Daoy (cell line): ENCODE data around the gene SEPSECS. TPM values are rescaled to one million over a fixed set of nuclear protein-coding genes. Genes with fewer than 3 reads are reported as not detected.
"Not testable (repeated sequence)": the region's sequence is repeated elsewhere in the genome, so short reads cannot be mapped to it uniquely, and the experiment has no call there.

Experiments
- DNase-seq: peaks from one replicate; pipeline ENCODE4 v3.0.0-alpha.2; 2015; ENCODE audit warnings: low read depth
- total RNA-seq: library from RNA; depleted of rRNA; stranded (reverse); fragments of >200 nt; shearing (Covaris generic); gene quantifications from 2 replicates; pipeline ENCODE4 v1.2.3, GENCODE V29; 2014; rRNA removed

The SEPSECS gene
- total RNA-seq, 1 experiment from 2014 or later, result 7.4 TPM

DNA sequence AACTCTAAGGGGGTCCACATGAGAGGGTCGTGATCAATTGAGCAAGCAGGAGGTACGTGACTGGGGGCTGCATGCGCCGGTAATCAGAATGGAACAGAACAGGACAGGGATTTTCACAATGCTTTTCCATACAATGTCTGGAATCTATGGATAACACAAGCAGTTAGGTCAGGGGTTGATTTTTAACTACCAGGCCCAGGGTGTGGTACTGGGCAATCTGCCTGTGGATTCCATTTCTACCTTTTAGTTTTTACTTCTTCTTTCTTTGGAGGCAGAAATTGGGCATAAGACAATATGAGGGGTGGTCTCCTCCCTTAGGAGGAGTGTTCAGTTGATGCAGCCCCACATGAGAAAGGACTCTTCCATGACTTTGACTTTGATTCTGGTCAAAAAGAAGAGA is 76.8 kb downstream of the SEPSECS start:
- not testable (repeated sequence) for DNase-seq

GRCh38 chr4:25081866-25082471 is 78.3 kb downstream of the SEPSECS start:
- no peak for DNase-seq

- no peak for DNase-seq
These were observed 79.7 kb downstream of the SEPSECS start for GRCh38 chr4:25080571-25080970.

DNA sequence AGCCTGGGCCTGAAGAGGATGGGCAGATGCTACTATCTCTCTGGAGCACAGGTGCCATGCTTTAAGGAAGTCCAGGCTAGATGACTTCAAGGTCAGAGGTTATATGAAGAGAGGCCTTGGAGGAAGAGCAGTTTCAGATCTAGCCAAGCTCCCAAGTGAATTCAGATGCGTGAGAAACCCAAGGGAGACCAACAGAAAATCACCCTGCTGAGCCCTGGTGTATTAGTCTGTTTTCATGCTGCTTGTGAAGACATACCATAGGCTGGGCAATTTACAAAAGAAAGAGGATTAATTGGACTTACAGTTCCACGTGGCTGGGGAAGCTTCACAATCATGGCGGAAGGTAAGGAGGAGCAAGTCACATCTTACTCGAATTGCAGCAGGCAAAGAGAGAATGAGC is 81.7 kb downstream of the SEPSECS start:
- DNase-seq, result no peak

DNA sequence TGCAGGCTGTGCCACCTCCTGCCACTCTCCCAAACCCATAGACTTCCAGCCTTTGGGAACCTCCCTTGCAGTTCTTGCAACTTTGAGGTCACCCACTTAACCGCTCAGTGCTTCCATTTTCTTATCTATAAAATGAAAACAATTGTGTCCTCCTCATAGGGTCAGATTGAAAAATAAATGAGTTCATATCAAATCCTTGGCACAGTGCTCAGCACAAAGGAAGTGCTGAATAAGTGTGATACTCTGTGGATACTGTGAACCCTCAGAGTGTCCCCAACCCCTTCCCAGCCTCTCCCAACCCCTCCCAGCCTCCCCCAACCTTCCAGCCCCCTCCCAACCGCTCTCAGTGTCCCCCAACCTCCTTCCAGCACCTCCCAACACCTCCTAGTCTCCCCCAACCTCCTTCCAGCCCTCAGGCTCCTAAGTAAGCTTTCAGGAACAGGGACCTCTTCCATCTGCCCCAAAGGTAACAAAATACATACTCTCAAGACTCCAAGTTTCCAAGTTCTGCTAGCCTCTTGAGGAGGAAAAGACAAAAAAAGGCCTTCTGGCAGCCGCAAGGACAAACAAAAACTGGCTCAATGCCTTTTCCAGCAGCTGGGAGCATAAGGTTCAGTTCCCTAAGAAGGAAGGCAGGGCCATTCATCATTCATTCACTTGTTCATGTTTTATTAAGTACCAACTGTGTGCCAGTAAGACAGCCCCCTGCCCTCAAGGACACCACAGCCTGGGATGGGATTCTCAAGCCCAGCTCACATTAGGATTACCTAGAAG is 83.4 kb downstream of the SEPSECS start:
- no peak for DNase-seq

DNA sequence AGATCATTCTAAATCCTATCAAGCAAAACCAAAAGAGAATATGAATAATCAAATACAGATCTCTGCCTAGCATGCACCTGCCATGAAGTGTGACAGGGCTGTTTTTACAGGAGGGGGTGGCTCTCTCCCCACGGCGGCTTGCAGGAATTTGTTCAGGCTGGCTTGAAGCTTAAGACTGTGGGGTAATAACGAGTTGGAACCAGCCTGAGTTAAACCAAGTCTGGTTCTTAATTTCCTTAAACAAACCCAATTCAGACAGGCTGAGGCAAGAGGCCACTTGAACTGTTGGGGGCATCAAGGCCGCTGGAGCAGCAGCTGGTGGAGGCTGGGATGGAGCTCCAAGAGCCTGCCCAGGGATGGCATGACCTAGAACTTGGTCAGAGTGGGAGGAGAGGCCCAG is 84.4 kb downstream of the SEPSECS start:
- no peak for DNase-seq

- no peak for DNase-seq
These were observed 85.1 kb downstream of the SEPSECS start for GRCh38 chr4:25075129-25075528.

DNA sequence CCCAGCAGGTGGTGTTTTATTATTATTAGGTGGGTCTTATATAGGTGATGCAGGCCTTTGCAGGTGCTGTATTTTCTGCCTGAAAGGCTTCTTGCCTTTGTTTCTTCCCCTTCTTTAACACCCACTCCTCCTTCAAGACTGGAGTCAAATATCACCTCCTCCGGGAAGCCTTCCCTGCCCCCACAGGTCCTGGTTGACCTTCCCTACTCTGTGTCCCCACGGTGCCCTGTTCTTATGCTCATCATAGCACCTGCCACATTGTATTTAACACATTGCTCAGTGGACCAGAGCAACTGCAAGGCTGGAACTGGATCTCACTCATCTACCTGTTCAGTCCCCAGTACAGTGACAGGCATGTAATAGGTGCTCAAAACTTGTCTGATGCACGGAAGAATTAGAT is 89.7 kb downstream of the SEPSECS start:
- DNase-seq, result no peak

Other genes with a start within 250 kb of the SEPSECS start
- 3.6 and 11.0 TPM in 2 replicates for gene CCDC149, start 247.4 kb downstream of the SEPSECS start, total RNA-seq
- 0.03 and 0.06 TPM in 2 replicates for gene LGI2, start 129.5 kb downstream of the SEPSECS start, total RNA-seq
- gene PI4K2B, start 73.6 kb upstream of the SEPSECS start, total RNA-seq, result 22.5 and 24.7 TPM in 2 replicates
- gene ZCCHC4, start 152.3 kb upstream of the SEPSECS start, total RNA-seq, result 16.9 and 20.0 TPM in 2 replicates
- 23.3 and 37.7 TPM in 2 replicates for gene ANAPC4, start 216.8 kb upstream of the SEPSECS start, total RNA-seq